ENCODE measurements around the gene DNAH1.

Gene DNAH1

GRCh38 chr3:52357151-52358080 is 41.3 kb downstream of the DNAH1 start:
- DNase-seq (ENCODE audit: low spot score) = no peak

- no peak for DNase-seq (ENCODE audit: low spot score)
Observed at GRCh38 chr3:52358362-52358940, 42.3 kb downstream of the DNAH1 start.

GRCh38 chr3:52359116-52359855 is 43.2 kb downstream of the DNAH1 start:
- no peak for DNase-seq (ENCODE audit: low spot score)

- no peak for DNase-seq (ENCODE audit: low spot score)
Observed at GRCh38 chr3:52361011-52361410, 44.9 kb downstream of the DNAH1 start.

- no peak for DNase-seq (ENCODE audit: low spot score)
Observed at GRCh38 chr3:52361454-52361853, 45.3 kb downstream of the DNAH1 start.

DNA sequence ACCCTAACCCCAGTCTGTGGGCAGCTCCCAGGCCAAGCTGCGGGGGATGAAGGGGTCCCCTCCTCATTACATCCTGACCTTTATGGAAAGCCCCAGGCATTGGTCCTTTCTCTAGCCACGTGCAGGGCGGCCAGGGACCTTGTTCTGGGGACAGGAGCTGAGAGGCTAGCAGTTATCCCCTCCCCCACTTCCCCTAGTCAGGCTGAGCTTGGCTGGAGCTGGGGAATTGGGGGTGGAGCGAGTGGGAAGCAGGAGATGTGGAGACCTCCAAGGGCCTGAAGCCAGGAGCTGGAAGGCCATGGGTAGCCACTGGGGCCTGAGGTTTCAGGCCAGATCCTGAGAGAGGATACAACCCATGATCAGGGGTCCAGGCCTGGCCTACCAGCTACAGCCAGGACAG is 45.8 kb downstream of the DNAH1 start:
- no peak for DNase-seq (ENCODE audit: low spot score)

DNA sequence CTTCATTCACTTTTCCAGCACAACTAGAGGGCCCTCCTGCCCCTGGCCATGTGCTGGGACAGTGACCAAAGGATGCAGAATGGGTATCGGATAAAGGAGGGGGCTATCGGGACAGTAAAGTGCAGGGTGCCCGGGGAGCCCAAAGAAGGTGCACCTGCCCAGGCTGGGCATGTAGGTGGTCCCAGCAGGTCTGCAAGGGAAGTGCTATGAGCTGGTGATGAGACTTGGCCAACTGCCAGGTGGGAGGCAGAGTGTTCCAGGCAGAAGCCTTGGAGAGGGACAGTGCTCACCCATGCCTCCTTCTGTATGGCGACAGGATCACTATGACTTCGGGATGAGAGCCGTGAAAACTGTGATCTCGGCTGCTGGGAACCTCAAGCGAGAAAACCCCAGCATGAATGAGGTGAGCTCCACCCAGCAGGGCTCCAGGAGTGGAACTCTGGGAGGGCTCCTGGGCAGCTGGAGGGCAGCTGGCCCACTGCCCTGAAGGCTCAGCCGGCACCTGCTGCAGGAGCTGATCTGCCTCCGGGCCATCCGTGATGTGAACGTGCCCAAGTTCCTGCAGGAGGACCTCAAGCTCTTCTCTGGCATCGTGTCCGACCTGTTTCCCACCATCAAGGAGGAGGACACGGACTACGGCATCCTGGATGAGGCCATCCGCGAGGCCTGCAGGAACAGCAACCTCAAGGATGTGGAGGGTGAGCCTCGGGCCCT is 48.4 kb downstream of the DNAH1 start:
- DNase-seq (ENCODE audit: low spot score) = no peak

- no peak for DNase-seq (ENCODE audit: low spot score)
Observed at GRCh38 chr3:52366527-52366926, 50.4 kb downstream of the DNAH1 start.

GRCh38 chr3:52367891-52368880 is 52.1 kb downstream of the DNAH1 start:
- no peak for DNase-seq (ENCODE audit: low spot score)

DNA sequence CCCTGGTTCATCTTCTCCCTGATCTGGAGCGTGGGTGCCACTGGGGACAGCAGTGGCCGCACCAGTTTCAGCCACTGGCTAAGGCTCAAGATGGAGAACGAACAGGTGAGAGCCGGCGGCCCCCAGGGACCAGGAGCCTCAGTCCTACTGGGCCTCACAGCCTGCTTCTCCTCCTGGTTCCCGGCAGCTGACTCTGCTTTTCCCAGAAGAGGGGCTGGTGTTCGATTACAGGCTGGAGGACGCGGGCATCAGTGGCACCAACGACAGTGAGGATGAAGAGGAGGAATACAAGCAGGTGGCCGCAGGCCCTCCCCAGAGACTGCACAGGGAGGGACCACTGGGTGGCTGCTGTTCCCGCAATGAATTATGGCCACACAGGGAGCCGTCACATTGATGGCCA is 54.4 kb downstream of the DNAH1 start:
- no peak for DNase-seq (ENCODE audit: low spot score)

DNA sequence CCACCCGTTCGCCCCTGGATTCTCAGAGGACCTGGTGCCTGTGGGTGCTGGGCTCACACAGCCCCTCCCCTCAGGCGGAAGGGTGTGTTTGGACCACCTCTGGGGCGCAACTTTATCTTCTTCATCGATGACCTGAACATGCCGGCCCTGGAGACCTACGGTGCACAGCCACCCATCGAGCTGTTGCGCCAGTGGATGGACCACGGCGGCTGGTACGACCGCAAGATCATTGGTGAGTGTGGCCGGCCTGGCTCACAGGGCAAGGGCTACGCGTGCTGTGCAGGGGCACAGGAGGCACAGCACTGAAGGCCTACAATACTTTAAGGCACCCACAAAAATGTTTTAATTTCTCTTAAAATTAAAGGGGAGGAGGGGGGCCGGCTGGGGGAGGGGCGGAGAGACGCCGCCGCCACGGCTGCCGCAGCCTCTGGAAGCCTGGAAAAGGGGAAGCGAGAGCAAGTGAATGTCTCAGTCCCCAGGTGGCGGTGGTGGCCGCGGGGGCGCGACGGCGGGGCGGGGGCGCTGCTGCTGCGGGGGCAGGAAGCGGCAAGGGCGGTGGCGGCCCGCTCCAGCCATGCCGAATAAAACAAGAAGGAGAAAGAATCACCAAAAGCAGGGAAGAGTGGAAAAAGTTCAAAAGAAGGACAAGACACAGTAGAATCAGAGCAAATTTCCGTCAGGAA is 56.8 kb downstream of the DNAH1 start:
- DNase-seq (ENCODE audit: low spot score) = no peak

DNA sequence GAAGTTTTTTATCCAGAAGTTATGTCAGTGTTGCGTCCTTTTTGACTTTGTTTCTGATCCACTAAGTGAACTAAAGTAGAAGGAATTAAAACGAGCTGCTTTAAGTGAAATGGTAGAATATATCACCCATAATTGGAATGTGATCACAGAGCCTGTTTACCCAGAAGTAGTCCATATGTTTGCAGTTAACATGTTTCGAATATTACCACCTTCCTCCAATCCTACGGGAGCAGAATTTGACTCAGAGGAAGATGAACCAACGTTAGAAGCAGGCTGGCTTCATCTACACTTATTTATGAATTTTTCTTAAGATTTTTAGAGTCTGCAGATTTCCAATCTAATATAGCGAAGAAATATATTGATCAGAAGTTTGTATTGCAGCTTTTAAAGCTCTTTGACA is 57.6 kb downstream of the DNAH1 start:
- DNase-seq (ENCODE audit: low spot score) = no peak

GRCh38 chr3:52374173-52374572 is 58.1 kb downstream of the DNAH1 start:
- no peak for DNase-seq (ENCODE audit: low spot score)

DNA sequence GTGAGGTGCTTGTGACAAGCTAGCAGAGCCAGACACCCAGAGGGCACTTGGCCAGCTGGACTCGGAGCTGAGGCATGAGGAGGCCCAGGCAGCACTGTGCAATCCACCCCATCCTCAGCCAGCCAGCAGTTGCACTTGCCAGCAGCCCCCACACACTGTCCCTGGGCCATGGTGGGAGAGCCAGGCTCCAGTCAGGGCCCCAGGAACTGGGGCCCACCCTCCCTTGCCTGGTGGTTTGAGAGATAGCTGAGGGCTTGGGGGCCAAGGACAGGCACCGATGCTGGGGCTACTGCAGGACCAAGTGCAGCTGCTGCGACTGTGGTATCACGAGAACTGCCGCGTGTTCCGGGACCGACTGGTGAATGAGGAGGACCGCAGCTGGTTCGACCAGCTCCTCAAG is 63.5 kb downstream of the DNAH1 start:
- no peak for DNase-seq (ENCODE audit: low spot score)

- DNase-seq (ENCODE audit: low spot score) = no peak
Observed at GRCh38 chr3:52380023-52380422, 63.9 kb downstream of the DNAH1 start.

DNA sequence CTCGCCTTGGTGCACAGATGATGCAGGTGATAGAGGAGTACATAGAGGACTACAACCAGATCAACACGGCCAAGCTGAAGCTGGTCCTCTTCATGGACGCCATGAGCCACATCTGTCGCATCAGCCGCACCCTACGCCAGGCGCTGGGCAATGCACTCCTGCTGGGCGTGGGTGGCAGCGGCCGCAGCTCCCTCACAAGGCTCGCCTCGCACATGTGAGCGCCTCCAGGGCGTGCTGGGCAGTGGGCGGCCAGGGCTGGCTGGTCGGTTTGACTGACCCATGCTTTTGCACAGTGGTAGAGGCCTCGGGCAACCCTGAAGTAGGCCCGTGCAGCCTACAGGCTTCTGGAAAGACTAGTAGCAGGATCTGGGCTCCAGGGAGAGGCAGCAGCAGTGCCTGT is 65.5 kb downstream of the DNAH1 start:
- DNase-seq (ENCODE audit: low spot score) = no peak

GRCh38 chr3:52383446-52383845 is 67.3 kb downstream of the DNAH1 start:
- no peak for DNase-seq (ENCODE audit: low spot score)

- no peak for DNase-seq (ENCODE audit: low spot score)
Observed at GRCh38 chr3:52384019-52384761, 68.1 kb downstream of the DNAH1 start.

DNA sequence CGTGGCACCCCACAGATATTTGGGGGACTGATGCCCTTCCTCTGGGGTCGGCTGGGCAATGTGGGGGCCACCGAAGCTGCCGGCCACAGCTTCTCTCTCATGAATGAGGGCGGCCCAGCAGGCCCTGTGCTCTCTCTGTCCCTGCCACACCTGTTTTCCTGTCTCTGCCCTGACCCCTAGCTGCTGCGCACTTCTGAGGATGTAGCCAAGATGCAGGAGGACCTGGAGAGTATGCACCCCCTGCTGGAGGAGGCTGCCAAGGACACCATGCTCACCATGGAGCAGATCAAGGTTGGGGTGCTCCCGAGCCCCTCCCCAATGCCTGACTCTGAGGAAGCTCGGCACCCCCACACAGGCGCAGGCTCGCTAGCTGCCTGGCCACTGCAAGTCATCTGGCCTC is 69.0 kb downstream of the DNAH1 start:
- DNase-seq (ENCODE audit: low spot score) = peak; percentile 71

GRCh38 chr3:52387481-52387880 is 71.4 kb downstream of the DNAH1 start:
- DNase-seq (ENCODE audit: low spot score) = no peak

Data from AG08396 (cell line).